ELR (cell line): Measurements from ENCODE around the gene PTPRJ.

Source experiments
- DNase-seq: peaks from one replicate; pipeline ENCODE4 v3.0.0-alpha.2; 2015; ENCODE audit warnings: low read depth

PTPRJ gene

DNA sequence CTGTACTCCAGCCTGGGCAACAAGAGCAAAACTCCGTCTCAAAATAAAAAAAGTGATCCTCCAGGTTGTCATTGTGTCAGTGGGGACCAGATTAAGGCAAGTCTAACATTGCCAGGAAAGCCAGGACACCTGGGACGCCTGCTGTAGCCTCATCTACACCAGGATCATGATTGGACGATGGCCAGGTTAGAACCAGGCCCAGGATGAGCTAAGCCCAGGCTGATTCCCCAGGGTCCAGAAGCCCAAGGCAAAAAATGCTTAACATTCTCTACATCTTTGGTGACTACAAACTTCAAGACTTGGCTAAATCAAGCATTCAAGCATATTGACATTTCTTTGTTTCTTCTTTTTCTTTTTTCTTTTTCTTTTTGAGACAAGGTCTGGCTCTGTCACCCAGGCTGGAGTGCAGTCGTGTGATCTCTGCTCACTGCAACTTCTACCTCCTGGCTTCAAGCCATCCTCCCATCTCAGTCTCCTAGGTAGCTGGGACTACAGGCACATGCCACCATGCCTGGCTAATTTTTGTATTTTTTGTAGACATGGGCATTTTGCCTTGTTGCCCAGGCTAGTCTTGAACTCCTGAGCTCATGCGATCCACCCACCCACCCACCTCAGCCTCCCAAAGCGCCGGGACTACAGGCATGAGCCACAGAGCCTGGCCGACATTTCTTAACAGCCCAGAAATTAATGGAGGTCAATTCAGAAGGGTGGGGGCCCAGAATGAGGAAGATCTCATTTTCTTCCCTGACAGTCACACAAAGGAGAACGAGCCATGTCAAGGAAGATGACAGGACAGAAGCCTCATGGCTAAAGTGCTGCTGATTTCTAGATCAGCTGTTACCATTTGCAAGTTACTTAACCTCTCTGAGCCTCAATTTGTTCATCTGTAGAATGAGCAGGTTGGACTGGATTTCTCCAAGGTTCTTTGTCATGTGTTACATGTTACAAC is 12.5 kb upstream of the PTPRJ start:
- peak; percentile 36 for DNase-seq

DNA sequence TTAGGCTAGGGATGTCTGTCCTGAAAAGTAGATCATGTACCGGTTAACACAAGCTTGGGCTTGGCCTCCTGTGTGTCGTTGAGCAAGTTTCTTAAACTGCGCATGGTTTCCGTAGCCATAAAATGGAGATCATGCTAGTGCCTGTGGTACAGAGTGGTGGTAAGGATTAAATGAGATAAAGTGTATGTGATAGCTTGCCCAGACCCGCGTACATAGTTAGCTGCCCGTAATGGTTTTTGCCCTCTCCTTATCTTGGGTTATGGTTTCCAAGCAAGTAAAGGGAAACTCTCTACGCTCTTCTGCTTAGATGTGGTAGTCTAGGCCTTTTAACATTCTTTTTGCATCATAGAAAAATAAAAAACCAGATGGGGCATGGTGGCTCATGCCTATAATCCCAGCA is 11.0 kb upstream of the PTPRJ start:
- no peak for DNase-seq

DNA sequence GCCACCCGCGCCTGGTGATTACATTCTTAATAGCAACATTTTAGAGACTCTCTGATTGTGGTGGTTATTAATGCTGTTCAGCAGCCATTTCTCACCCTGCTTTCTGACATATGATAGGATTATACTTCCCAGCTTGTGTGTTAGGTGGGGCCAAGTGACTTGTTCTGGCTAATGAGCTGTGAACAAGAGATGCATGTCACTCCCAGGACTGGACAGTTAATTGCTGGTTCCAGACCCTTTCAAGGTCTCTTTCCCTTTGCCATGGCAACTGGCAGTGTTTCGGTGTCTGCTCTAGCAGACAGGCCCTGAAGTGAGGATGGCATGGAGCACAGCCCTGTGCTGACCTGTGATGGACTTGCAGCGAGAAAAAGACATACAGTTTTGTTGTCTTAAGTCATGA is 8.9 kb upstream of the PTPRJ start:
- DNase-seq, result no peak

GRCh38 chr11:47973173-47973572 is 7.2 kb upstream of the PTPRJ start:
- no peak for DNase-seq

DNA sequence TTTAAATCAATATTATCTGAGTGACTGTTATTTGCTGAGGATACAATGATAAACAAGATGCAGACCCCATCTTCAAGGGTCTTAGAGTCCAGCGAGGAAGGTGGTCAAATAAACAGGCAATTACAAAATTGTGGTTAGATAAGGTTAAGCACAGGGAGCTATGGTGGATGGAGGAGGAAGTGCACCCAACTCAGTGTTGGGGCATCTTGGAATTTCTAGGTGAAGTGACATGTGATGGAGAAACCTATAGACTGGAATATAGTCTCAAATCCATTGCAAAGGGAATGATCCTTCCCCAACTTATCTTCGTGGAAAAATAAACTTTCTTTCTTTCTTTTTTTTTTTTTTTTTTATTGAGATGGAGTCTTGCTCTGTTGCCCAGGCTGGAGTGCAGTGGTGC is 3.4 kb upstream of the PTPRJ start:
- DNase-seq, result no peak

DNA sequence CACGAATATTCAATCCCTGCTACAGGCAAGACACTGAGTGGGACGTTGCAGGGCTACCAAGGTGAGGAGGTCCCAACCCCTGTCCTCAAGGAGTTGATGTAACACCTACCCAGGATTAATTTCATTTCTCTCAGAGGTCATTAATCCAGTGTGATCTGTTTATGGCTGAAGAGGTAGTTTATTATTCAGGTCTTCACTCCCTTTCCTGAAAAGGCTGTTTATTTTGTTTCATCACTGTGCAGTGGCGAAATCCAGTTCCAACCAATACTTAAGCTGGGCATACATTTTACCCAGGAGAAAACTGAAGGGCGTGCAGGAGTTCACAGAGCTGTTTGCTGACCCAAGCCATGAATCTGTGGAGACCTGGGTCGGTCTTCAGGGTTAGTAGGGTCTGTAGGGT is 2.7 kb upstream of the PTPRJ start:
- DNase-seq, result no peak

DNA sequence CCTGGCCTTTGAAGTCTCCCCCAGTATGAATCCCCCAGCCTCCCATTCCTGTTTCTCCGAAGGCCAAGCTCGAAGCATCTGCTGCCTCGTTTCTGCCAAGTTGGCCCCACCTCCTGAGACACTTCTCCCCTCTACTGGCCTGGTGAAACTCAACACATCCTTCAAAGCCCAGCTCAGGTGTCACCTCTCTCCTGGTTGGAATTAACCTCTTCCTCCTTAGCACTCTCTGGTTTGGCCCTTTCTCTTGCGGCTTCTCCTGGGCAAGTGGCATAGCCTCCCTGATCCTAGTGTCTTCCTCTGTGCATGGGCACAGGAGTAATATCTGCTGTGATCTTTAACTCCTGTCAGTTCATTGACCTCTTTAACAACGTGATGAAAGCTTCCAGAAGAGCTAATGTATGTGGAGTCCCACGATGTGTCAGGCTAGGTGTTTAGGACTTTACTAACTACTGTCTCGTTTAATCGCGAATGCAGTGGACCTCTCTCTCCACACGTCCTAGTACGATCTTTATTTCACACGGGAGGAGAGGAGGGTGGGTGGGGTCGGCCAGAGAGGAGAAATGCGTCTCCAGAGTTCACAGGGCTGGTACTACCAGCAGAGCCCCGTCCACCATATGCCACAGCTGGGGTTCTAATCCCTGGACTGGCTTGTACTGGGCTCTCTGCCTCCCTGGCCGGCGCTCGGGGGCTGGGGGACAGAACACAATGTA is 826 bp upstream of the PTPRJ start:
- DNase-seq, result no peak

DNA sequence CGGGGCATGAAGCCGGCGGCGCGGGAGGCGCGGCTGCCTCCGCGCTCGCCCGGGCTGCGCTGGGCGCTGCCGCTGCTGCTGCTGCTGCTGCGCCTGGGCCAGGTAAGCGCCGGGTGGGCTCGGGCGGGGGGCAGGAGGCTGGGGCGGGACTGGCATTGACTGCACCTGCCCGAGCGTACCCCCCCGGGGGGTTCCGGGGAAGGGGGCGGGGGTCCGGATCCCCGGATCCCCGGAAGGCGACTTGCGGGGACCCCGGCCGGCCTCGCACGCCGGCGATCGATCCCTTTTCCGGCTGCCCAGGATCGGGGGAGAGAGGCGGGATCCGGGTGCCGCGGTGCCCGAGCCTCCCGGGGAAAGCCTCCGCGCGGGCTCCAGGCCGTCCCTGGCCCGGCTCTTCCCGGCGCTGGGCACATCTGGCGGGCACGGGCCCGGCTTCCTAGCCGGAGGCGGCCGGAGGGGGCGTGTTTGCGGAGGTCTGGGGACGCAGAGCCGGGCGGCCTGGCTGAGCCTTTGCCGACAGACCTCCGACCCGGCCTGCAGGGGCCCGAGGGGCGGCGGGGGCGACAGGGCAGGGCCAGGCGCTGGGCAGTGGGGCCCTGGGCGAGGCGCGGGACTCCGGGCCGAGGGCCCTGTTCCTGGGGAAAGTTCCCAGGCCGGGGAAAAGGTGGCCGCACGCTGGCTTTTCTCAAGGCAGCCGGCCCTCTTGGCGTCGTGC is 705 bp downstream of the PTPRJ start:
- DNase-seq, result peak; percentile 72

GRCh38 chr11:47981667-47982404 is 1.5 kb downstream of the PTPRJ start:
- DNase-seq, result no peak

- DNase-seq, result no peak
These were observed 2.3 kb downstream of the PTPRJ start for GRCh38 chr11:47982616-47983015.

DNA sequence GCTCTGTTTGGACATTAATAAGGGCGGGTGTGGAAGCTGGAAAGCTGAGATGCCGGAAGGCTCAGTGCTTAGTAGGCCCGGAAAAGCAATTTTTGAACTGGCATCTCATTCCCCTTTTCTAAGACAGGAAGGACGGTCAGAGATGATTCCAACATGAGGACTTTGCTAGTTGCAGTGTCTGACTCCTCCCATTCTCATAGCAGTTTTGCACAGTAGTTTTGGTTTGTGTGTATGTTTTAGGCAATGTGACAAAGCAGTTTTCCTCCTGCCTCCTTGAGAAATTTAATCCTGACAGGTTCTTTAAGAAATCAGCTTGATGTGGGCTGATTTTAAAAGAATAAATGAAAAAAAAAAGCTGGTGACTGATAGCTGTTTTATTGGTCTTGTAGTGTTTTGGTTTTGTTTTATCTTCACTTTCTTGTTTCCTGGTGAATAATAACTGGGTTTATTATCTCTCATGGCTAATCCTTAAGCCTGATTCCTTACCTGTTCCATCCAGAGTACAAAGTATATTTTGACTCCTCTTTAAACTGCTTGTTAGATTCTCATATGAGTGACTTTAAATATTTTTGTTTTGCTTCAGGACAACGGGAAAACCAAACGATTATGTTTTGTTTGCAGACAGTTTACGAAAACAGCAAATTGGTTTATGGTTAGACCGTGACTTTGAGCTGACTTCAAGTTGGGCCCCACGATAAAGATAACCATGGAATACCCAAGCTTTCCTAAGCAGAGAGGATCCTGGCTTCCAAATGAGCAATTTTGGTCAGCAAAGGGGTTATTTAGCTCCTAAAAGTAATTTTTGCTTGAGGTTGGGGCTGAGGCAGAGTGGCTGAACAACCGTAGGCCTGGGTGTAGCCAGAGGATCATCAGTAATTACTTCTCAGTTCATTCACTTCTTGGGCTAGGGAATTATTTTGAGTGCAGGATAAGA is 3.4 kb downstream of the PTPRJ start:
- DNase-seq, result peak; percentile 70

GRCh38 chr11:47986219-47986618 is 5.9 kb downstream of the PTPRJ start:
- DNase-seq, result no peak

GRCh38 chr11:47986742-47987141 is 6.4 kb downstream of the PTPRJ start:
- DNase-seq, result peak; percentile 55

DNA sequence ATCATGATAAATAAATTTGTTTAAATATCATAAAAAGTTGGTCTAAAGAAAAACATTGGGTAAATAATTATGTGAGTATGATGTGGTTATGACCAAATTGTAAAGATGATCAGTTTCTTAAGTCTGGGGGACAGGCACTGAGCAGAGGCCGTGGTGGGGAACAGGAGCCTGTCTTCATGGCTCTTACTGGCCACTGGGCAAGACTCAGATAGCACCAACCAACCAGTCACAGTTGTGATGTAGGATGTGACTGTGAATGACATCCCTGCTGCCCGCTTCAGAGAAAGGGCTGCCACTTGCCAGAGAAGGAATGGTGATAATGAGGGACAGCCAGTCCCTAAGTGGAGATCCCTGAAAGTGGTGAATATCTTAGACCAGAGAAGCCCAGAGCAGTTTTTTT is 7.0 kb downstream of the PTPRJ start:
- DNase-seq, result no peak

GRCh38 chr11:47987781-47988180 is 7.4 kb downstream of the PTPRJ start:
- no peak for DNase-seq

GRCh38 chr11:47989779-47990178 is 9.4 kb downstream of the PTPRJ start:
- no peak for DNase-seq

GRCh38 chr11:47991266-47991830 is 11.0 kb downstream of the PTPRJ start:
- peak; percentile 32 for DNase-seq

GRCh38 chr11:47991894-47992293 is 11.5 kb downstream of the PTPRJ start:
- peak; percentile 27 for DNase-seq

DNA sequence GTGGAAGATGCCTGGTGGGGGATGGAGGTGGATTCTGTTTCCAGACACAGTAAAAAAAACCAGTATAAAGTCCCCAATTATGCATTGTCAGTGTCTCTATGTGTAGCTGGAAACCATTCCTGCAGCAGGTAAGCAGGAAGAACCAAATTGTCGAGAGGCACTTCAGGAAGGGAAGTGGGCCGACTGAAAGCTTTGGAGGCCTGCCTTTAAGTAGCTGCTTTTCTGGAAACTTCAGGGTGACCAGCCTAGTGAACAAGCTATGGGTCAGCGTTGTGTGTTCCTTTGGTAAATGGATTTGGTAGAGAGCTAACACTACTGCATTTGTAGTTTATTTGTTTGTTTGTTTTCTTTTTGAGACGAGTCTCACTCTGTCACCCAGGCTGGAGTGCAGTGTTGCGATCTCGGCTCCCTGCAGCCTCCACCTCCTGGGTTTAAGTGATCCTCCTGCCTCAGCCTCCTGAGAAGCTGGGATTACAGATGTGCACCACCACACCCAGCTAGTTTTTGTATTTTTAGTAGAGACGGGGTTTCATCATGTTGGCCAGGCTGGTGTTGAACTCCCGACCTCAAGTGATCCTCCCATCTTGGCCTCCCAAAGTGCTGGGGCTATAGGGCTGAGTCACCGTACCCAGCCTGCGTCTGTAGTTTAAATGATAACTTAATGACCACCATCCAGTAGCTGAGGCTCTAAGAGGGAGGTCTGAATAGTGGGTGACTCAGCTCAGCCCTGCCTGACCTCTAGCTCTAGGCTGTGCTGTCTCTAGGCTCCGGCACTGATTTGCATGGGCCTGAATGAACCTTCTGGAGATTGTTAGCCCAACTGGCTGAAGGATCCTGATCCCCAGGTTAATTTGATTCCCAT is 12.8 kb downstream of the PTPRJ start:
- peak; percentile 95 for DNase-seq

DNA sequence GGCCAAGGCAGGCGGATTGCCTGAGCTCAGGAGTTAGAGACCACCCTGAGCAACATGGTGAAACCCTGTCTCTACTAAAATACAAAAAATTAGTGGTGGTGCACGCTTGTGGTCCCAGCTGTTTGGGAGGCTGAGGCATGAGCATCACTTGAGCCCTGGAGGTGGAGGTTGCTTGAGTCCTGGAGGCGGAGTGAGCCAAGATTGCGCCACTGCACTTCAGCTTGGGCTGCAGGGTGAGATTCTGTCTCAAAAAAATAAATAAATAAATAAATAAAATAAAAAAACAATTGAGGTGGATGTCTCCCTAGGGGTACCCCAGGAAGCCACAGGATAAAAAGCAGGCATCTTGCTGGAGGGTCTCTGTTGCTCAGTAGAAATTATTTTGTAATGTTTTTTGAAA is 14.1 kb downstream of the PTPRJ start:
- no peak for DNase-seq
